Stimulated activated CD8-positive, alpha-beta memory T cell treated with anti-CD3 and anti-CD28 coated beads, Interleukin-4, amount 100 ng/mL, for 4 hours (primary cell): ENCODE data around the gene LRP5.

ENCODE experiments used
- DNase-seq, 2 donors: peaks; one replicate each; pipeline ENCODE4 v3.0.0-alpha.2; 2020; ENCODE audit warnings: low read depth in 2 of 2, low spot score in 1 of 2

Gene LRP5

DNA sequence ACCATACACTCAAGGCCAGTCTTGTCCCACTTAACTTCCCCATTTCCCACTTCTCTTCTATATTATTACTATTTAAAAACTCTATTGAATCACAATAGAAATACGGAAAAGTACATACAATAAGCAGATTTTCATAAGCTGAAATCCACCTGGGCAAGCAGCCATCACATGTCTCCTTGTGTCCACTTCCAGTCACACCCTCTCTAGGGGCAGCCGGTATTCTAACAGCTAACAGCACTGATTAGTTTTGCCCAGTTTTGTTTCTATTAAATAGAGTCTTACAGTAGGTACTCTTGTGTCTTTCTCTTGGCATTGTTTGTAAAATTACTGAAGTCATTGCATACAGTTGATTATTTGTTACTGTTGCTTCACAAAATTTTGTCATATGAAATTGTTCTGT lies 185.9 kb downstream of the LRP5 start:
- no peak for DNase-seq
